ENCODE data around the gene CFAP46. TPM values are rescaled to one million over a fixed set of nuclear protein-coding genes. Genes with fewer than 3 reads are reported as not detected.
A peak's percentile ranks its signal among the peaks of the same experiment; 100 is the strongest.
"Not testable (repeated sequence)": the region's sequence is repeated elsewhere in the genome, so short reads cannot be mapped to it uniquely, and the experiment has no call there.

CFAP46 gene
- polyA plus RNA-seq, 2 donors, result 0.40 to 0.73 TPM

DNA sequence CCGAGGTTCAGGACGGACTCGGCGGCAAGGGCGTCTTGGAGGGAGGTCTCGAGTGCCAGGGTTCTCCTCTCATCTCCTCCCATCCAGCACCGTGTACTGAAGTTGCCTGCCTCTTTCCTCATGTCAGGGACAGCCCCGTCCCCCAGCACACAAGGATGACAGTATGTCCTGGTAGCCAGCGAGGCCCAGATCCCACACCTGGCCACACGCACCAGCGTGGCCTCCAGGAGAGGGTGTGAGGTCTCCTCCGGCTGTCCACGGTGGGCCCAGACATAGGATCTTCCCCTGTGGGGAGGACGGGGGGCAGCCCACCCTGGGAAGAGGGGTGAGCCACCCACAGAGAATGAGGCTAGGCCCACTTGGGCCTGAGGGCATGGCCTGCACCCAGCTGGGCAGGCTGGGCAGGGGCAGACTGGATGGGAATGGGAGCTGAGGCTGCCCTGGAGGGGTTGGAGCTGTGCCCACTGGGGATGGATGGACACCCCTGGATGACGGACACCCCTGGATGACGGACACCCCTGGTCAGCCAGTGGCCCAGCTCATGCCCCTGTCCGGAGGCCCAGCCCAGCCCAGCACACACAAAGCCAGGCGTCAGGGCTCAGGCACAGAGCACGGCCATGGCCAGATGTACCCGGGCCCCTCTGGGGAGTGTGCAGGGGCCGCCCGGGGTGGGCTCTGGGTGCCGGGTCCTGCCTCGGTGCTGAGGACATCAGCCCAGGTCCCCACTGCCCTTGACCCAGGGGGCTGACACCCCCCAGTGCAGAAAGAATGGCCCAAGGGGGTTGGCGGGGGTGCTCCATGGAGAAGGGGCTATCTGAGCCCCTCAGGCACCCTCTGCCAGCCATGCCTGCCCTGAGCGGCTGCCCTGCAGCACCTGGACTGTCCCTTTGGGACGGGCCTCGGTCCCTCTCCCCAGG lies 30.9 kb upstream of the CFAP46 start:
- Histone ChIP-seq H3K27ac (ENCODE audit: low read depth in 2 of 2, low read length in 1 of 2) (no peak overlapping the region), H3K27me3 (ENCODE audit: control insufficient read depth in 1 of 2, insufficient read depth in 2 of 2, low read length in 2 of 2) (peaks cover 0 to 2% of the 10 kb centered on the region in 2 donors), H3K36me3 (ENCODE audit: control insufficient read depth in 2 of 2, insufficient read depth in 2 of 2, low read length in 1 of 2) (no peaks in the 10 kb centered on the region), H3K9me3 (ENCODE audit: control insufficient read depth in 2 of 2, insufficient read depth in 1 of 2, low read depth in 1 of 2, low read length in 1 of 2) (peaks cover 0 to 12% of the 10 kb centered on the region in 2 donors), H3K4me1 (ENCODE audit: control insufficient read depth in 2 of 2, insufficient read depth in 2 of 2, low read length in 1 of 2) (peaks cover 0 to 3% of the 10 kb centered on the region in 2 donors), H3K4me3 (ENCODE audit: low read depth in 1 of 2, low read length in 2 of 2) (no peak overlapping the region)
- 81 to 84% methylated on average over 27 to 28 of the region's 28 CpGs for WGBS, 2 donors

DNA sequence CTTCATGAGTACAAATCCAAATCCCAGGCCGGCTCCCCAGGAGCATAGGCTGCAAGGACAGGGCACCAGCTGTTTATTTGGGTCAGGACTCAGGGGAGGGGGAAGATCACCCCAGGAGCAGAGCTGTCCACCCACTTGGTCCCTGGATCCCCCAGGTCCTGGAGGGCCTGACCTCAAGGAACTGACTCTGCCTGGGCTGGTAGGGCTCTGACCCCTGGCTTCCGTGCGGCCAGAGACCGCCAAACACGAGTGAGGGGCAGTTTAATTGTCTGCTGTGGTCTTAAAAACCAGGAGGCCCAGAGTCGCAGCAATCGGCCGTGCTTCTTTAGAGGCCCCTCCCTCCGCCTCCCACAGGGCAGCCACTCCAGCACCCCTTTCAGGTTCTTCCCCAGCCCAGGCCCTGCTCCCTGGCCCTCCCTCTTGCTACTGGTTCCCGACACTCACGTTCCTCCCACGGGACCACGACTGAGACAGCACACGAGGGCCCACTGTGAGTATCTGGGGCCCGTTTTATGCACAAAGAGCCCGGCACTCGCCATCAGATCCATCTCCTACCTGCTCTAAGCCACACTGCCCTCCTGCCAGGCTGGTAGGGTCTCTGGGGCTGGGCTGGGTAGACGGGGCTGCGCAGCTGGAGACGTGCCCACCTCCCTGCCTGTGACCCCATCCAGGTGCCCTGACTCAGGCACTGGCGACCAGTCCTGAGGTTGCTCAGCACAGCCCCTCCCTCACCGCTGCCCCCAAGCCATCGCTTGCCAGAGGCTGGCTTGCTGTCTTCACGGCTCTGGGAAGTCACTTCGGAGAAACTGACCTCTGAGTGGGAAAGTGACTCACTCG lies 30.0 kb upstream of the CFAP46 start:
- H3K9me3 ChIP-seq (ENCODE audit: control insufficient read depth in 2 of 2, insufficient read depth in 1 of 2, low read depth in 1 of 2, low read length in 1 of 2), result peaks cover 0 to 12% of the 10 kb centered on the region in 2 donors
- H3K27ac ChIP-seq (ENCODE audit: low read depth in 2 of 2, low read length in 1 of 2), result no peak overlapping the region
- 68 to 70% methylated on average over 26 of the region's 26 CpGs for WGBS, 2 donors
- no peaks in the 10 kb centered on the region for H3K36me3 ChIP-seq (ENCODE audit: control insufficient read depth in 2 of 2, insufficient read depth in 2 of 2, low read length in 1 of 2)
- H3K4me1 ChIP-seq (ENCODE audit: control insufficient read depth in 2 of 2, insufficient read depth in 2 of 2, low read length in 1 of 2), result peaks cover 0 to 6% of the 10 kb centered on the region in 2 donors
- peaks cover 0 to 2% of the 10 kb centered on the region in 2 donors for H3K27me3 ChIP-seq (ENCODE audit: control insufficient read depth in 1 of 2, insufficient read depth in 2 of 2, low read length in 2 of 2)
- H3K4me3 ChIP-seq (ENCODE audit: low read depth in 1 of 2, low read length in 2 of 2), result no peak overlapping the region

DNA sequence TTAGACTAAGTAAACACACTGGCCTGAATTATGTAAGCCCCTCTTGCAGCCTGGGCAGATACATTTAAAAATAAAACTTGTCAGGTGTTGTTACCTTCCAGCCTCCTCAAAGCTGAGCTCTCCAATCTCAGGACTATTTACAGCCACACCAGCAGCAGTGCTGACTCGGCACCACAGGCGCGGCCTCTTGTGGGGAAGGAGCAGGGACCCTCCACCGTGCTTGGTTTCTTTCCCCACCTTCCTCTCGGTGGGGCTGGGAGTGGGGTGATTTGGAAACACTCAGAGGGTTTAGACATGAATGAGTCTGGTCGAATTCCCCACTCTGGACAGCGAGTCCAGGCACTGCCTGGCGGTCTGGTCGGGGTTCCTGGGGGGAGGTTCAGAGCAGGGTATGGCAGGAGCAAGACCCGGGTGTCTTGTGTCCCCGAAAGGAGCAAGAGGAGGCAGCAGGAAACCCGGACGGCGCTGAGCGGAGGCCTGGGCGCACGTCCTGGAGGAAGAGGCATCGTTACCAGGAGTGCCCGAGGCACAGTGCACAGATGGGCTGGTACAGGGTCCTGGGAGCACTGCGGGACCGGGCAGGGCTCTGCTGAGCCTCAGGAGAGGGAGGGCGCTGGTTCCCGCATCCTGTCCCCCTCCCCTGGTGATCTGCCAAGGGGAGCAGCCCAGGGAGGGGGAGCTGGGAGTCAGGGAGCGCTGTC lies 29.2 kb upstream of the CFAP46 start:
- peaks cover 0 to 12% of the 10 kb centered on the region in 2 donors for H3K9me3 ChIP-seq (ENCODE audit: control insufficient read depth in 2 of 2, insufficient read depth in 1 of 2, low read depth in 1 of 2, low read length in 1 of 2)
- no peak overlapping the region for H3K4me3 ChIP-seq (ENCODE audit: low read depth in 1 of 2, low read length in 2 of 2)
- no peak overlapping the region for H3K27ac ChIP-seq (ENCODE audit: low read depth in 2 of 2, low read length in 1 of 2)
- WGBS, 2 donors, result 41 to 51% methylated on average over 24 of the region's 24 CpGs
- H3K27me3 ChIP-seq (ENCODE audit: control insufficient read depth in 1 of 2, insufficient read depth in 2 of 2, low read length in 2 of 2), result peaks cover 0 to 2% of the 10 kb centered on the region in 2 donors
- peaks cover 0 to 7% of the 10 kb centered on the region in 2 donors for H3K4me1 ChIP-seq (ENCODE audit: control insufficient read depth in 2 of 2, insufficient read depth in 2 of 2, low read length in 1 of 2)
- H3K36me3 ChIP-seq (ENCODE audit: control insufficient read depth in 2 of 2, insufficient read depth in 2 of 2, low read length in 1 of 2), result no peaks in the 10 kb centered on the region

DNA sequence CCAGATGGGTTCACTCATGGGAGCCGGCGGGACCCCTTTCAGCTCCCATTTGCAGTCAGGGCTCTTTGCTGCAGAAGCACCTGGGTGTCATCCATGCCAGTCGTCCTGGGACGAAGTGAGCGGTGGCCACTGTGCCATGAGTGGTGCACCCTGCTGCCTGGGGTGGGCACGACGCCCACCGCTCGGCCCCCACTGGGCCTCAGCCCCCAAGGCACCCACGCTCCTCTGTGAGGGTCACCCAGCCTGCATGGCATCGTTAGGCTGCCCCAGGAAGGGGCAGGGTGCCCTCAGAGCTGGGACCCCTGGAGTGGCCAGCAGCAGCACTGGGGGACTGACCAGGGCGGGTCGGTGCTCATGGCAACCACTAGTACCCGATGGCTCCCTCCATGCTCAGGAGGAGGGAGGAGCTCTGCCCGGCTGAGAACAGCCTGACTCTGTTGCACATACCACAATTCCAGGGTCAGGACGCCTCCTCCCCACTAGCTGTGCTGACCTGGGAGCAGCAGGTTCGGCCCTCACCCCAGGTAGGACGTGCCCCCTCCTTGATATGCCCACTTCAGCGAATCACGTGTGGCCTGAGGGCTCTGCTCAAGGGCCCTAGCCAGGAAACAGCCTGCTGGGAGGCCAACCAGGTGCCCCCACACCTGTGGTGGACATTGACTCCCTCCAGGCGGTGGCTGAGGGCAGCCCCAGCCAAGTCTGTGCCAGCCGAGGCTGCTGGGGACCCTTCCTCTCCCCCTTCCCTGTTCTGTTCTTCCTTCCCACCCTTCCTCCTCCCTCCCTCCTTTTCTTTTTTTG lies 28.5 kb upstream of the CFAP46 start:
- WGBS, 2 donors, result 71 to 74% methylated on average over 22 of the region's 22 CpGs
- Histone ChIP-seq H3K4me3 (ENCODE audit: low read depth in 1 of 2, low read length in 2 of 2) (no peak overlapping the region), H3K27me3 (ENCODE audit: control insufficient read depth in 1 of 2, insufficient read depth in 2 of 2, low read length in 2 of 2) (peaks cover 0 to 2% of the 10 kb centered on the region in 2 donors), H3K36me3 (ENCODE audit: control insufficient read depth in 2 of 2, insufficient read depth in 2 of 2, low read length in 1 of 2) (no peaks in the 10 kb centered on the region), H3K9me3 (ENCODE audit: control insufficient read depth in 2 of 2, insufficient read depth in 1 of 2, low read depth in 1 of 2, low read length in 1 of 2) (peaks cover 0 to 12% of the 10 kb centered on the region in 2 donors), H3K4me1 (ENCODE audit: control insufficient read depth in 2 of 2, insufficient read depth in 2 of 2, low read length in 1 of 2) (peaks cover 0 to 7% of the 10 kb centered on the region in 2 donors), H3K27ac (ENCODE audit: low read depth in 2 of 2, low read length in 1 of 2) (no peak overlapping the region)

- 55 to 61% methylated on average over 11 of the region's 11 CpGs for WGBS, 2 donors
- Histone ChIP-seq H3K4me1 (ENCODE audit: control insufficient read depth in 2 of 2, insufficient read depth in 2 of 2, low read length in 1 of 2) (peaks cover 0 to 4% of the 10 kb centered on the region in 2 donors), H3K9me3 (ENCODE audit: control insufficient read depth in 2 of 2, insufficient read depth in 1 of 2, low read depth in 1 of 2, low read length in 1 of 2) (peaks cover 0 to 10% of the 10 kb centered on the region in 2 donors)
Measured at GRCh38 chr10:132967540-132967939, 25.2 kb upstream of the CFAP46 start.

DNA sequence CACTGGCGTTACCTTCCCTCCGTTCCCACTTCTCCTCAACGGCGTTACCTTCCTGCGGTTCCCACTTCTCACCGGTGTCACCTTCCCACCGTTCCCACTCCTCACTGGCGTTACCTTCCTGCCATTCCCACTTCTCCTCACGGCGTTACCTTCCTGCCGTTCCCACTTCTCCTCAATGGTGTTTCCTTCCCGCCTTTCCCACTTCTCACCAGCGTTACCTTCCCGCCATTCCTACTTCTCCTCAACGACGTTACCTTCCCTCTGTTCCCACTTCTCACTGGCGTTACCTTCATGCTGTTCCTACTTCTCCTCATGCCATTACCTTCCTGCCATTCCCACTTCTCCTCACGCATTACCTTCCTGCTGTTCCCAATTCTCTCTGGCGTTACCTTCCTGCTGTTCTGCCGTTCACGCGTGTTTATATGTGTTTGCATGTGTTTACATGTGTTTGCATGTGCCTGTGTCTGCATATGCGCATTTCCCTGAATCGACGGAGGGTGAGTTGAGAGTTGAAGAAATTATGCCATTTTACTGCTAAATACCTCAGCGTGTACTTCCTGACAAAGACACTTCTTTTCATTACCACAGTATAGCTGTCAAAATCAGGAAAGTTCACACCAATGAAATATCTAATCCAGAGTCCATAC lies 23.2 kb upstream of the CFAP46 start:
- Histone ChIP-seq H3K9me3 (ENCODE audit: control insufficient read depth in 2 of 2, insufficient read depth in 1 of 2, low read depth in 1 of 2, low read length in 1 of 2) (peaks cover 0 to 2% of the 10 kb centered on the region in 2 donors), H3K4me3 (ENCODE audit: low read depth in 1 of 2, low read length in 2 of 2) (peak overlapping the region in 1 of 2 donors; percentile 46), H3K27ac (ENCODE audit: low read depth in 2 of 2, low read length in 1 of 2) (peak overlapping the region in 1 of 2 donors; percentile 33), H3K36me3 (ENCODE audit: control insufficient read depth in 2 of 2, insufficient read depth in 2 of 2, low read length in 1 of 2) (no peaks in the 10 kb centered on the region), H3K27me3 (ENCODE audit: control insufficient read depth in 1 of 2, insufficient read depth in 2 of 2, low read length in 2 of 2) (peaks cover 0 to 2% of the 10 kb centered on the region in 2 donors), H3K4me1 (ENCODE audit: control insufficient read depth in 2 of 2, insufficient read depth in 2 of 2, low read length in 1 of 2) (peaks cover 4 to 8% of the 10 kb centered on the region in 2 donors)
- WGBS, 2 donors, result 51 to 69% methylated on average over 26 of the region's 26 CpGs

More at GRCh38 chr10:132967540-132967939, 25.2 kb upstream of the CFAP46 start:
- Histone ChIP-seq H3K27me3 (ENCODE audit: control insufficient read depth in 1 of 2, insufficient read depth in 2 of 2, low read length in 2 of 2) (peaks cover 0 to 2% of the 10 kb centered on the region in 2 donors), H3K27ac (ENCODE audit: low read depth in 2 of 2, low read length in 1 of 2) (no peak overlapping the region), H3K36me3 (ENCODE audit: control insufficient read depth in 2 of 2, insufficient read depth in 2 of 2, low read length in 1 of 2) (no peaks in the 10 kb centered on the region), H3K4me3 (ENCODE audit: low read depth in 1 of 2, low read length in 2 of 2) (no peak overlapping the region)

- 45 to 60% methylated on average over 43 of the region's 43 CpGs for WGBS, 2 donors
- not testable (repeated sequence) for H3K36me3 ChIP-seq (ENCODE audit: control insufficient read depth in 2 of 2, insufficient read depth in 2 of 2, low read length in 1 of 2); H3K27me3 ChIP-seq (ENCODE audit: control insufficient read depth in 1 of 2, insufficient read depth in 2 of 2, low read length in 2 of 2); H3K9me3 ChIP-seq (ENCODE audit: control insufficient read depth in 2 of 2, insufficient read depth in 1 of 2, low read depth in 1 of 2, low read length in 1 of 2)
- peaks cover 8 to 13% of the 10 kb centered on the region in 2 donors for H3K4me1 ChIP-seq (ENCODE audit: control insufficient read depth in 2 of 2, insufficient read depth in 2 of 2, low read length in 1 of 2)
- peak overlapping the region; percentile 44 to 52 for H3K27ac ChIP-seq (ENCODE audit: low read depth in 2 of 2, low read length in 1 of 2)
- H3K4me3 ChIP-seq (ENCODE audit: low read depth in 1 of 2, low read length in 2 of 2), result peak overlapping the region; percentile 36 to 46
Measured at GRCh38 chr10:132964707-132965410, 22.5 kb upstream of the CFAP46 start.

DNA sequence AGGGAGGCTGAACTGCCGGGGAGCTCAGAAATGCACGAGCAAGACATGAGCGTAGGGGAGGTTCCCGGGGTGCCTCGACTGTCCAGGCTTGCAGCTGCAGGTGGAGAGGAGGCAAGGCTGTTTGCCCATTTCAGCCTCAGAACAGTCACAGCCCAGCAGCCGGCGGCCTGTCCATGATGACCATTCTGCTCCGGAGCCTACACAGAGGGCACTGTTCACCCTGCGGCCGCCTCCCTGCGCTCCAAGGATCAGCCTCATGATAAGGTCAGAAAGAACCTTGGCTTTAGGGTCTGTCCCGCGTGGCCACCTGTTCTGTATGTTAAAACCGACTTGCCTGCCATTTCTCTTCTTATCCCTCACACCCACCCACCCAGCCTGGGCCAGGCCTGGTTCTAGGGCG lies 21.9 kb upstream of the CFAP46 start:
- peak overlapping the region in 1 of 2 donors; percentile 36 for H3K4me3 ChIP-seq (ENCODE audit: low read depth in 1 of 2, low read length in 2 of 2)
- H3K27ac ChIP-seq (ENCODE audit: low read depth in 2 of 2, low read length in 1 of 2), result no peak overlapping the region
- no peaks in the 10 kb centered on the region for H3K27me3 ChIP-seq (ENCODE audit: control insufficient read depth in 1 of 2, insufficient read depth in 2 of 2, low read length in 2 of 2)
- H3K36me3 ChIP-seq (ENCODE audit: control insufficient read depth in 2 of 2, insufficient read depth in 2 of 2, low read length in 1 of 2), result no peaks in the 10 kb centered on the region
- H3K9me3 ChIP-seq (ENCODE audit: control insufficient read depth in 2 of 2, insufficient read depth in 1 of 2, low read depth in 1 of 2, low read length in 1 of 2), result no peaks in the 10 kb centered on the region
- peaks cover 8 to 17% of the 10 kb centered on the region in 2 donors for H3K4me1 ChIP-seq (ENCODE audit: control insufficient read depth in 2 of 2, insufficient read depth in 2 of 2, low read length in 1 of 2)
- WGBS, 2 donors, result 84 to 88% methylated on average over 15 of the region's 15 CpGs
